H1 (cell line): ENCODE results near the gene ELAVL1. TPM values are rescaled to one million over a fixed set of nuclear protein-coding genes. Genes with fewer than 3 reads are reported as not detected.

Experiments
- CTCF ChIA-PET: fragments of 300-600 bp; sonication (Branson Sonifier 250); formaldehyde crosslinking; loops from one replicate; lab custom pipeline; 2021; ENCODE audit not compliant: partially characterized antibody; lab: Charles Lee
- POLR2A ChIA-PET: fragments of 300-600 bp; sonication (Branson Sonifier 250); formaldehyde crosslinking; loops from one replicate; lab custom pipeline; 2021; ENCODE audit warnings: inconsistent platforms; ENCODE audit not compliant: partially characterized antibody; lab: Charles Lee
- DNase-seq, 2 experiments: peaks; one replicate each; pipeline versions ENCODE4 v3.0.0 to v3.0.0-alpha.2; 2010 to 2022; ENCODE audit warnings: low spot score in 2 of 2, low read depth in 1 of 2, mixed read lengths in 1 of 2
- FAIRE-seq: peaks from 2 replicates; lab custom pipeline; 2011; peaks lifted over from hg19 to GRCh38; lab: Jason Lieb, UNC
- H2AFZ ChIP-seq: 2 replicates; pipeline ENCODE4 v1.8.1; 2012; ENCODE audit warnings: low read length, inconsistent platforms
- H2AK5ac ChIP-seq: 2 replicates; pipeline ENCODE4 v1.6.1; 2013; ENCODE audit warnings: low read depth, low read length
- H2BK120ac ChIP-seq: replicated peaks from 2 replicates; pipeline ENCODE3; 2013; ENCODE audit warnings: low read depth, low read length, inconsistent platforms
- H2BK12ac ChIP-seq: 2 replicates; pipeline ENCODE4 v1.6.1; 2013; ENCODE audit warnings: low read depth, low read length
- H2BK15ac ChIP-seq: 2 replicates; pipeline ENCODE4 v1.6.1; 2013; ENCODE audit warnings: low read length
- H2BK20ac ChIP-seq: 2 replicates; pipeline ENCODE4 v1.6.1; 2013; ENCODE audit warnings: low read length
- H2BK5ac ChIP-seq: 2 replicates; pipeline ENCODE4 v1.6.1; 2013; ENCODE audit warnings: low read depth, low read length
- H3K14ac ChIP-seq: 2 replicates; pipeline ENCODE4 v1.6.1; 2013; ENCODE audit warnings: inconsistent platforms; ENCODE audit not compliant: insufficient read length
- H3K18ac ChIP-seq: 2 replicates; pipeline ENCODE4 v1.6.1; 2013; ENCODE audit warnings: low read length; ENCODE audit errors: extremely low read depth
- H3K23ac ChIP-seq: 2 replicates; pipeline ENCODE4 v1.6.1; 2013; ENCODE audit warnings: inconsistent platforms; ENCODE audit not compliant: insufficient read length
- H3K23me2 ChIP-seq: 2 replicates; pipeline ENCODE4 v1.6.1; 2013; ENCODE audit warnings: low read depth, low read length
- H3K27ac ChIP-seq: 2 replicates; pipeline ENCODE4 v1.6.1; 2011; ENCODE audit warnings: low read depth, low read length, inconsistent platforms
- H3K27me3 ChIP-seq, 4 experiments: replicated peaks in 1 of 4; 1 replicate in 1 of 4; 2 replicates in 3 of 4; pipeline versions ENCODE4 v1.6.1 to v1.8.1; 2011 to 2013; ENCODE audit warnings: low read length in 3 of 4, mild to moderate bottlenecking in 3 of 4, inconsistent platforms in 2 of 4, mixed read lengths in 2 of 4, moderate library complexity in 1 of 4; ENCODE audit not compliant: control insufficient read depth in 3 of 4, insufficient read depth in 3 of 4; ENCODE audit errors: extremely low read depth in 1 of 4
- H3K36me3 ChIP-seq, 4 experiments: 2 replicates each; pipeline versions ENCODE4 v1.6.1 to v1.8.1; 2011 to 2013; ENCODE audit warnings: mild to moderate bottlenecking in 4 of 4, low read length in 3 of 4, moderate library complexity in 2 of 4, control low read depth in 1 of 4, inconsistent platforms in 1 of 4; ENCODE audit not compliant: insufficient read depth in 4 of 4, control insufficient read depth in 2 of 4
- H3K4ac ChIP-seq: replicated peaks from 2 replicates; pipeline ENCODE3; 2013; ENCODE audit warnings: low read length, low read depth, mixed read lengths, inconsistent platforms; ENCODE audit not compliant: insufficient read length
- H3K4me1 ChIP-seq, 4 experiments: replicated peaks in 1 of 4; 1 replicate in 1 of 4; 2 replicates in 3 of 4; pipeline versions ENCODE4 v1.6.1 to v1.8.1; 2011 to 2013; ENCODE audit warnings: low read length in 3 of 4, inconsistent platforms in 2 of 4, mixed read lengths in 1 of 4; ENCODE audit not compliant: insufficient read depth in 4 of 4, control insufficient read depth in 3 of 4
- H3K4me2 ChIP-seq, 2 experiments: 2 replicates each; pipeline versions ENCODE4 v1.6.1 to v1.8.1; 2011 to 2013; ENCODE audit warnings: low read depth in 2 of 2, low read length in 2 of 2, control low read depth in 1 of 2, inconsistent platforms in 1 of 2, mild to moderate bottlenecking in 1 of 2; ENCODE audit not compliant: insufficient read depth in 1 of 2
- H3K4me3 ChIP-seq, 4 experiments: fragments of 200-600, 300-600 bp in 1 of 4; sonication (generic), shearing (Covaris generic), sonication (Bioruptor Twin) in 1 of 4; 2 replicates each; pipeline versions ENCODE4 v1.5.1 to v1.8.1; 2011 to 2016; ENCODE audit warnings: low read length in 4 of 4, low read depth in 3 of 4, control low read depth in 2 of 4, inconsistent platforms in 2 of 4, mild to moderate bottlenecking in 2 of 4, mixed read lengths in 1 of 4, moderate library complexity in 1 of 4; ENCODE audit not compliant: insufficient read depth in 2 of 4; ENCODE audit errors: extremely low read depth in 1 of 4
- H3K56ac ChIP-seq: replicated peaks from 2 replicates; pipeline ENCODE3; 2013; ENCODE audit warnings: low read depth, mild to moderate bottlenecking, mixed read lengths, low read length, inconsistent platforms; ENCODE audit not compliant: insufficient read length
- H3K79me1 ChIP-seq: 2 replicates; pipeline ENCODE4 v1.6.1; 2013; ENCODE audit warnings: low read depth, low read length, control low read depth
- H3K79me2 ChIP-seq, 2 experiments: 2 replicates each; pipeline versions ENCODE4 v1.6.1 to v1.8.1; 2012 to 2013; ENCODE audit warnings: low read length in 2 of 2, mild to moderate bottlenecking in 2 of 2, inconsistent platforms in 1 of 2; ENCODE audit not compliant: insufficient read depth in 2 of 2, control insufficient read depth in 1 of 2
- H3K9ac ChIP-seq, 4 experiments: replicated peaks in 1 of 4; 1 replicate in 1 of 4; 2 replicates in 3 of 4; pipeline versions ENCODE4 v1.6.1 to v1.8.1; 2011 to 2013; ENCODE audit warnings: low read depth in 3 of 4, low read length in 3 of 4, control low read depth in 2 of 4, mild to moderate bottlenecking in 2 of 4, moderate library complexity in 2 of 4, inconsistent platforms in 1 of 4; ENCODE audit errors: extremely low read depth in 1 of 4
- H3K9me3 ChIP-seq, 2 experiments: 2 replicates each; pipeline versions ENCODE4 v1.6.1 to v1.8.1; 2012 to 2013; ENCODE audit warnings: mild to moderate bottlenecking in 2 of 2, moderate library complexity in 2 of 2, control low read depth in 1 of 2, inconsistent platforms in 1 of 2, low read depth in 1 of 2, low read length in 1 of 2, mixed read lengths in 1 of 2; ENCODE audit not compliant: insufficient read depth in 2 of 2
- H4K20me1 ChIP-seq, 2 experiments: replicated peaks in 1 of 2; 2 replicates each; pipeline versions ENCODE3 to v1.8.1; 2011 to 2013; ENCODE audit warnings: inconsistent platforms in 2 of 2, low read length in 2 of 2, mild to moderate bottlenecking in 1 of 2; ENCODE audit not compliant: insufficient read depth in 2 of 2, control insufficient read depth in 1 of 2
- H4K5ac ChIP-seq: 2 replicates; pipeline ENCODE4 v1.6.1; 2013; ENCODE audit warnings: low read length, low read depth, mixed read lengths, inconsistent platforms; ENCODE audit not compliant: insufficient read length
- H4K8ac ChIP-seq: 2 replicates; pipeline ENCODE4 v1.8.0; 2013; ENCODE audit warnings: mild to moderate bottlenecking, moderate library complexity, low read length, inconsistent platforms; ENCODE audit not compliant: insufficient read depth; ENCODE audit errors: extremely low read depth
- H4K91ac ChIP-seq: replicated peaks from 2 replicates; pipeline ENCODE3; 2013; ENCODE audit warnings: low read length, mixed read lengths, inconsistent platforms; ENCODE audit not compliant: insufficient read length
- BACH1 ChIP-seq: IDR thresholded peaks from 2 replicates; pipeline ENCODE4 v1.6.1; 2012; ENCODE audit warnings: low read length, improper control_type of control experiment
- BCL11A ChIP-seq, 2 experiments: IDR thresholded peaks; one replicate each; pipeline ENCODE4 v1.6.1; 2011; ENCODE audit warnings: low read depth in 2 of 2, low read length in 2 of 2, mild to moderate bottlenecking in 2 of 2
- HDAC2 ChIP-seq, 2 experiments: fragments of 300-600 bp in 1 of 2; sonication (generic) in 1 of 2; IDR thresholded peaks; 2 replicates each; pipeline ENCODE4 v1.6.1; 2011 to 2012; ENCODE audit warnings: low read depth in 2 of 2, low read length in 2 of 2, mild to moderate bottlenecking in 2 of 2, moderate library complexity in 2 of 2, borderline replicate concordance in 1 of 2, inconsistent platforms in 1 of 2
- SP1 ChIP-seq: IDR thresholded peaks from 2 replicates; pipeline ENCODE4 v1.6.1; 2011; ENCODE audit warnings: low read depth, low read length
- WGBS, 2 experiments: shearing (Covaris generic) in 1 of 2; methylation state at CpG; one replicate each; pipeline versions ENCODE4 v1.1.6 to v1.1.7; 2013 to 2015; ENCODE audit warnings: low lambda C conversion rate in 2 of 2, mixed read lengths in 2 of 2, inconsistent platforms in 1 of 2, low coverage in 1 of 2, missing lambda C conversion rate in 1 of 2; ENCODE audit not compliant: insufficient replicate concordance in 2 of 2, insufficient coverage in 1 of 2, insufficient read length in 1 of 2; ENCODE audit errors: extremely low coverage in 1 of 2, missing lambda C conversion rate in 1 of 2; 5-methylcytosine and 5-hydroxymethylcytosine counted together
- polyA plus RNA-seq, 7 experiments: library from polyadenylated mRNA; depleted of rRNA in 3 of 7; stranded (reverse) in 5 of 7; unstranded in 2 of 7; fragments of >200 nt in 5 of 7; fragments of 200-250 nt in 2 of 7; gene quantifications; 1 replicate in 5 of 7; 2 replicates in 1 of 7; 4 replicates in 1 of 7; pipeline versions ENCODE4 v1.2.1 to v1.2.3, GENCODE V29; 2011 to 2013; ENCODE audit warnings: missing spikeins in 2 of 7, mixed read lengths in 2 of 7
- total RNA-seq: library from RNA; stranded (reverse); fragmentation: NEBNext Ultra II Directional; extraction: Animal tissue kit (Norgen Biotek cat#: 25700); gene quantifications from 2 replicates; pipeline ENCODE4 v1.2.1, GENCODE V29; 2021

ELAVL1 gene
- total and polyA plus RNA-seq, 2 of the 8 experiments (the other 6 are each of a cell fraction or from before 2014, with no cell fraction given) = 56.7 to 163 TPM

DNA sequence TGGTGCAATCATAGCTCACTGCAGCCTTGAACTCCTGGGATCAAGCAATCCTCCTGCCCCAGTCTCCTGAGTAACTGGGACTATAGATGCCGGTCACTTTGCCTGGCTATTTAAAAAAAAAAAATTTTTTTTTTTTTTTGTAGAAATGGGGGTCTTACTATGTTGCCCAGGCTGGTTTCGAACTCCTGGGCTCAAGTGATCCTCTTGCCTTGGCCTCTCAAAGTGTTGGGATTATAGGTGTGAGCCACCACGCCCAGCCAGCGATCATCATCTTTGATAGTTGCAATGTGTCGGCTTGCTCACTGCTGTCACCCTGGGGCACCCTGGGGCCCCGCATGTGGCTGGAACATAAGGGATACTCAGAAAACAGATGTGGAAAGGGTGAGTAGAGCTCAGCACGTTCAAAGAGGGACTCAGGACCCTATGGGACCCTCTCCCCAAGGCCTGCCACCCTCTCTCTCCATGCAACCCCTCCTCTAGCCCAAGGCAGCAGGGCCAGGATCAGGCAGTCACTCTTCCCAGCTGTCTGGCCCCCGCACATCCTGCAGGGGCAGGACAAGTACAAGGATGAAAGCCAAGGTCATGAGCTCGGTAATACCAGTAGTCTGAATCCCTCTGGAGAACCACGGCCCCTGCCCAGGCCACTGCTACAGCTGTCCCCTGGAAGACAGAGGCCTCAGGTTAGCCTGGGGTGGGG lies 40.6 kb upstream of the ELAVL1 start:
- Histone ChIP-seq H3K4ac (no peak overlapping the region), H2BK120ac (no peak overlapping the region), H3K79me1 (no peaks in the 10 kb centered on the region), H3K36me3 (no peaks in the 10 kb centered on the region), H3K56ac (no peak overlapping the region), H4K8ac (no peak overlapping the region; the same call in 1 of the 2 replicates), H3K4me2 (no peak overlapping the region), H3K23me2 (no peaks in the 10 kb centered on the region; the same call in 1 of the 2 replicates), H2AK5ac (no peak overlapping the region), H3K9ac (no peak overlapping the region), H3K14ac (no peak overlapping the region), H4K91ac (no peak overlapping the region), H2BK20ac (no peak overlapping the region), H3K4me3 (no peak overlapping the region), H4K20me1 (no peaks in the 10 kb centered on the region), H2BK15ac (no peak overlapping the region), H3K27me3 (peaks cover 0 to 7% (median 5%) of the 10 kb centered on the region in 4 experiments; a peak in 5 of 7 replicates), H3K9me3 (no peaks in the 10 kb centered on the region), H3K27ac (no peak overlapping the region), H3K18ac (no peak overlapping the region), H3K79me2 (no peaks in the 10 kb centered on the region), H2BK5ac (no peak overlapping the region), H3K23ac (no peak overlapping the region), H2AFZ (no peak overlapping the region), H4K5ac (no peak overlapping the region), H2BK12ac (no peak overlapping the region; the same call in 1 of the 2 replicates), H3K4me1 (no peaks in the 10 kb centered on the region; a peak in 1 of 7 replicates)
- no peak for DNase-seq
- POLR2A ChIA-PET = interaction anchor here (0.8 to 1.4 kb wide), 2 partner anchors 17 to 41 kb away, joined by 3 read pairs; no protein-coding TSS in a partner anchor
- CTCF ChIA-PET = interaction anchor here (0.5 to 2.8 kb wide), 8 partner anchors 8 to 222 kb away, joined by 3 to 9 read pairs (median 4); no protein-coding TSS in a partner anchor
- TF ChIP-seq BACH1 = no peak
- no peak for TF ChIP-seq BCL11A (IDR thresholded peaks at IDR 0.05; ENCODE audit: low read depth in 2 of 2, low read length in 2 of 2)
- TF ChIP-seq SP1 = no peak
- no peak for TF ChIP-seq HDAC2 (IDR thresholded peaks at IDR 0.05; ENCODE audit: borderline replicate concordance in 1 of 2, low read depth in 2 of 2, low read length in 2 of 2)
- 88% methylated on average over 10 of the region's 10 CpGs; no CpG with 5 or more reads in 1 of the 2 experiments for WGBS, 2 experiments
- FAIRE-seq = no peak
